ENCODE measurements around the gene SMYD4.

Gene SMYD4

DNA sequence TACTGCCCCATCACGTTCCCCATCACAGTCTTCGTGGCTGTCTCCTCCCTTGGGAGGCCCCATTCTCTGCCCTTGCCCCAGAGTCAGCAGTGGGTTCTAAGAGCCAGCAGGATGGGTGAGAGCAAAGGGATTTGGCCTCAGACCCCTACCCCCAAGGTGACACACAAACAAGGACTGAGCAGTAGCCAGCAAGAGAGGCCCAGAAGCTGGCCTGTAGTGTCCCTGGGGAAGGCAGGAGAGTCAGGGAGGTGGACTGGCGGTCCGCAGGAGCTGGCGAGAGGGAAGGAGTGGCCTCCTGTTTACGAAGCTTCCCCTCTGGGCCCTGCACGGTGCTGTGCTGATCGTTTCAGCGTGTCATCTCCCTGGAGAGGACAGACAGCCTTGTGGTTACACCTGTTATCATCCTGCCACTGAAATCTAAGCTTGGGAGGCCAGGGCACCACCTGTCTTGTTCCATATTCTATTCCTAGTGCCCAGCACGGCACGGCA, 96.8 kb downstream of the SMYD4 start:
- no peak for DNase-seq (ENCODE audit: low read depth in 2 of 2)

DNA sequence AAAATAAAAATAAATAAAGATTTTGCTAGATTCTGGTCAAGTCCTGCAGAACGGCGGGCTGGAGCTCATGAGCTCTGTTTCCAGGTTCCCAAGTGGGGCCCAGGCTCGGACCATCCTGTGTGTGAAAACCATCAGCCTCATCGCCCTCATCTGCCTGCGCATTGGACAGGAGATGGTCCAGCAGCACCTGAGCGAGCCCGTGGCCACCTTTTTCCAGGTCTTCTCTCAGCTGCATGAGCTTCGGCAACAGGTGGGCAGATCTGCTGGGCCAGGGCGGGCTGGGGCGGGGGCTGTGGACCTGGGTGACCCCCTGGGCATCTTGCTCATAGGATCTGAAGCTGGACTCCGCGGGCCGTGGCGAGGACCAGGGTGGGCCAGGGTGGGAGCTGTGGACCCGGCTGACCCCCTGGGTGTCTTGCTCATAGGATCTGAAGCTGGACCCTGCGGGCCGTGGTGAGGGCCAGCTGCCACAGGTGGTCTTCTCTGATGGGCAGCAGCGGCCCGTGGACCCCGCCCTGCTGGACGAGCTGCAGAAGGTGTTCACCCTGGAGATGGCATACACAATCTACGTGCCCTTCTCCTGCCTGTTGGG, 97.4 kb downstream of the SMYD4 start:
- DNase-seq (ENCODE audit: low read depth in 2 of 2), result no peak

DNA sequence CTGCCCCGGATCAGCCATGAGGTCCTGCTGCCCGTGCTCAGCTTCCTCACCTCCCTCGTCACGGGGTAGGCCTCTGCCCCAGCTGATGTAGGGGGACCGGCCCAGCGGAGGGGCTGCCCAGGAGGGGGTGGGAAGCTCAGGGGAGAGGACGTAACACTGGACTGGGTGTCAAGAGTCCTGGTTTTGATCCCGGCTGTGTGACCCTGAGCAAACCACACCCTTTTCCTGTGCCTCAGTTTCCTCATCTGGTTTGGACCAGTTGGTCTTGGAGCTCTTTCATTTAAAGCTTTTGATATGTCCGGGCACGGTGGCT, 98.6 kb downstream of the SMYD4 start:
- DNase-seq (ENCODE audit: low read depth in 2 of 2), result no peak

DNA sequence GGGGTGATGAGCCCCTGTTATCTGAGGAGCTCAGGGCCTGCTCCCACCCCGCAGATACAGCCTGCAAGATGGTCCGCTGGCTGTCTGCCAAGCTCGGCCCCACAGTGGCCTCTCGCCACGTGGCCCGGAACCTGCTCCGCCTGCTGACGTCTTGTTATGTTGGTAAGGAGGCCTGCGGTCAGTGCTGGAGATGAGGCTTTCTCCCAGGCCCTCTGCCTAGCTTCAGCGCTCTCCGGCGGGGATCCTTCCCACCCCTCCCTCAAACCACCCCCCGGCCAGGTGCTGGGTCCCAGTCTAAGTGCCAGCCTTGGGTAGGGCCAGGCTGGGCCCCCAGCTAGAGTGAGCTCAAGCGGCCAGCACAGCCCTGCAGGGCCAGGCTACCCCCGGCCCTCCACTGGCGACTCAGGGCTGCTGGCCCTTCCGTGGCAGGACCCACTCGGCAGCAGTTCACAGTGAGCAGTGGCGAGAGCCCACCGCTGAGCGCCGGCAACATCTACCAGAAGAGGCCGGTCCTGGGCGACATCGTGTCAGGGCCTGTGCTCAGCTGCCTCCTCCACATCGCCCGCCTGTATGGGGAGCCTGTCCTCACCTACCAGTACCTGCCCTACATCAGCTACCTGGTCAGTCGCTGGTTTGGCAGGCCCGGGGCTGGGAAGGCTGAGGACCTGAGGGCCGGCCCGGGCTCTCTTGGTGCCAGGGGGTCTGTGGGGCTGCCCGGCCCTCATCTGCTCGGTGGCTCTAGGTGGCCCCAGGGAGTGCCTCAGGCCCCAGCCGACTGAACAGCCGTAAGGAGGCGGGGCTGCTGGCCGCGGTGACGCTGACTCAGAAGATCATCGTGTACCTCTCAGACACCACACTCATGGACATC, 99.1 kb downstream of the SMYD4 start:
- no peak for DNase-seq (ENCODE audit: low read depth in 2 of 2)

DNA sequence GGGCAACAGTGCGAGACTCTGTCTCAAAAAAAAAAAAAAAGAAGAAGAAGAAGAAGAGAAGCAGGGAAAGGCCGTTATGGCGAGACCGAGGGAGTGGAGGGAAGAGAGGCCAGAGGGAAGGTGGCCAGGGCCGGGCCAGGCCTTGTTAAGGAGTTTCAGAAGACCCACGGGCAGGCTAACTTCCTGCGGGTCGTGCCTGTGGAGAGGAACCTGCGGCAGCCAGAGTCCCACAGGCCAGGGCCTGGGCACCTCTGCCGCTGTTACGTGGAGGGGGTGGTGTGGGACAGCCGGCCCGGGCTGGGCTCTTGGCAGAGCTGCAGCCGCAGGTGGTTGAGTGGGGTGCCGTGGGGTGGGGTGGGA, 99.8 kb downstream of the SMYD4 start:
- DNase-seq (ENCODE audit: low read depth in 2 of 2), result no peak
